Esophagus squamous epithelium (tissue), 5 donors: Measurements from ENCODE around the gene SERTAD3. TPM values are rescaled to one million over a fixed set of nuclear protein-coding genes. Genes with fewer than 3 reads are reported as not detected.
"Not testable (repeated sequence)": the region's sequence is repeated elsewhere in the genome, so short reads cannot be mapped to it uniquely, and the experiment has no call there.

ENCODE experiments used
- DNase-seq: peaks from one replicate; lab custom pipeline; 2025; lab: John Stamatoyannopoulos, UW
- H3K27ac ChIP-seq, 4 donors: fragments of 200-600 bp; sonication (generic); one replicate each; pipeline ENCODE4 v1.5.1; 2016 to 2019; ENCODE audit warnings: mild to moderate bottlenecking in 1 of 4
- H3K27me3 ChIP-seq, 4 donors: fragments of 200-600 bp; sonication (generic); 1 replicate in 3 of 4; 2 replicates in 1 of 4; pipeline versions ENCODE4 v1.5.1 to v1.6.0; 2017 to 2021; ENCODE audit warnings: antibody characterized with exemption in 1 of 4
- H3K36me3 ChIP-seq, 3 donors: fragments of 200-600 bp; sonication (generic); one replicate each; pipeline ENCODE4 v1.5.1; 2016 to 2019
- H3K4me1 ChIP-seq, 3 donors: fragments of 200-600 bp; sonication (generic); one replicate each; pipeline ENCODE4 v1.5.1; 2017 to 2019
- H3K4me3 ChIP-seq, 4 donors: fragments of 200-600 bp; sonication (generic); 1 replicate in 3 of 4; 2 replicates in 1 of 4; pipeline ENCODE4 v1.5.1; 2016 to 2019; ENCODE audit warnings: mild to moderate bottlenecking in 2 of 4, moderate library complexity in 1 of 4
- H3K9me3 ChIP-seq, 3 donors: fragments of 200-600 bp; sonication (generic); one replicate each; pipeline ENCODE4 v1.5.1; 2016 to 2019
- CTCF ChIP-seq, 6 experiments: fragments of 450-650 bp in 4 of 6; fragments of 200-600 bp in 2 of 6; sonication (generic) in 2 of 6; IDR thresholded peaks; one replicate each; pipeline ENCODE4 v1.5.1; 2016 to 2019; ENCODE audit warnings: antibody characterized with exemption in 6 of 6, mild to moderate bottlenecking in 4 of 6, moderate library complexity in 4 of 6
- POLR2A ChIP-seq, 4 donors: fragments of 450-650 bp; IDR thresholded peaks; one replicate each; pipeline ENCODE4 v1.6.1; 2017; ENCODE audit warnings: antibody characterized with exemption in 4 of 4, mild to moderate bottlenecking in 4 of 4, moderate library complexity in 3 of 4
- WGBS, 2 donors: methylation state at CpG; one replicate each; pipeline ENCODE4 v1.1.5; 2018; 5-methylcytosine and 5-hydroxymethylcytosine counted together
- intact Hi-C: fragments of 100-400 bp; cut with DNase I; formaldehyde crosslinking; loops from one replicate; pipeline ENCODE4 v1.15.0; 2022
- total RNA-seq, 4 donors: library from RNA; depleted of rRNA; stranded (reverse); fragments of >200 nt; gene quantifications; one replicate each; pipeline ENCODE4 v1.1.0, GENCODE V29; 2016
- donor health status: DM: yes; HTN: yes; CAD: no.

Gene SERTAD3
- total RNA-seq, 4 donors from 2014 or later = 8.9 to 17.4 (median 12.0) TPM

GRCh38 chr19:40465025-40465556, 21.0 kb upstream of the SERTAD3 start:
- DNase-seq = no peak
- TF ChIP-seq POLR2A (IDR thresholded peaks at IDR 0.05) (no peak), CTCF (IDR thresholded peaks at IDR 0.05) (no peak)
- WGBS, 2 donors = 8 to 13% methylated on average over 7 to 8 of the region's 11 CpGs

GRCh38 chr19:40464059-40465024, 20.2 kb upstream of the SERTAD3 start:
- intact Hi-C loops = loop anchor here (10.0 kb wide), 1 partner anchor 130 kb away; no protein-coding TSS in a partner anchor
- Histone ChIP-seq H3K4me1 (peaks cover 29 to 63% (median 29%) of the 10 kb centered on the region in 3 donors), H3K9me3 (no peaks in the 10 kb centered on the region), H3K27me3 (peaks cover 0 to 7% (median 0%) of the 10 kb centered on the region in 4 donors), H3K36me3 (no peaks in the 10 kb centered on the region), H3K27ac (peak overlapping the region; percentile 93 to 100 (median 96)), H3K4me3 (peak overlapping the region; percentile 52 to 95 (median 75))
- DNase-seq = no peak
- WGBS, 2 donors = 13 to 15% methylated on average over 8 to 11 of the region's 11 CpGs
- peak; percentile 38 to 96 (median 94) for TF ChIP-seq CTCF (IDR thresholded peaks at IDR 0.05)
- TF ChIP-seq POLR2A (IDR thresholded peaks at IDR 0.05) = peak in 1 of 4 donors; percentile 22

More at GRCh38 chr19:40465025-40465556, 21.0 kb upstream of the SERTAD3 start:
- H3K27ac ChIP-seq = peak overlapping the region; percentile 93 to 100 (median 96)
- intact Hi-C loops = loop anchor here (10.0 kb wide), 1 partner anchor 130 kb away; no protein-coding TSS in a partner anchor
- peaks cover 0 to 7% (median 0%) of the 10 kb centered on the region in 4 donors for H3K27me3 ChIP-seq
- no peaks in the 10 kb centered on the region for H3K9me3 ChIP-seq
- H3K4me1 ChIP-seq = peaks cover 29 to 63% (median 29%) of the 10 kb centered on the region in 3 donors
- H3K36me3 ChIP-seq = no peaks in the 10 kb centered on the region
- peak overlapping the region; percentile 52 to 95 (median 75) for H3K4me3 ChIP-seq

GRCh38 chr19:40463587-40464037, 19.5 kb upstream of the SERTAD3 start:
- H3K27me3 ChIP-seq, DNase-seq, H3K36me3 ChIP-seq, H3K9me3 ChIP-seq: not testable (repeated sequence)
- Histone ChIP-seq H3K4me3 (peak overlapping the region in 3 of 4 donors; percentile 73 to 95 (median 77)), H3K4me1 (peaks cover 29 to 63% (median 29%) of the 10 kb centered on the region in 3 donors), H3K27ac (peak overlapping the region; percentile 93 to 100 (median 96))
- intact Hi-C loops = loop anchor here (10.0 kb wide), 1 partner anchor 131 kb away; no protein-coding TSS in a partner anchor
- 40 to 60% methylated on average over 11 to 12 of the region's 12 CpGs for WGBS, 2 donors

- Histone ChIP-seq H3K36me3 (peaks cover 9 to 23% (median 11%) of the 10 kb centered on the region in 3 donors), H3K4me1 (peaks cover 23 to 54% (median 23%) of the 10 kb centered on the region in 3 donors), H3K27me3 (no peaks in the 10 kb centered on the region), H3K27ac (peak overlapping the region in 1 of 4 donors; percentile 3), H3K9me3 (no peaks in the 10 kb centered on the region), H3K4me3 (no peak overlapping the region)
- WGBS, 2 donors = 65 to 70% methylated on average over 7 of the region's 7 CpGs
- intact Hi-C loops = loop anchor here (10.0 kb wide), 1 partner anchor 133 kb away; no protein-coding TSS in a partner anchor
- TF ChIP-seq CTCF (IDR thresholded peaks at IDR 0.05) = no peak
- no peak for TF ChIP-seq POLR2A (IDR thresholded peaks at IDR 0.05)
- no peak for DNase-seq
These were observed 17.6 kb upstream of the SERTAD3 start for GRCh38 chr19:40461669-40462221.

- WGBS, 2 donors = 75 to 82% methylated on average over 3 of the region's 3 CpGs
- peaks cover 11 to 36% (median 11%) of the 10 kb centered on the region in 3 donors for H3K36me3 ChIP-seq
- DNase-seq = no peak
- no peak overlapping the region for H3K27ac ChIP-seq
- no peaks in the 10 kb centered on the region for H3K9me3 ChIP-seq
- H3K27me3 ChIP-seq = no peaks in the 10 kb centered on the region
- intact Hi-C loops = loop anchor here (10.0 kb wide), 1 partner anchor 135 kb away; no protein-coding TSS in a partner anchor
- TF ChIP-seq POLR2A (IDR thresholded peaks at IDR 0.05) = no peak
- no peak for TF ChIP-seq CTCF (IDR thresholded peaks at IDR 0.05)
- H3K4me3 ChIP-seq = no peak overlapping the region
- H3K4me1 ChIP-seq = peaks cover 13 to 43% (median 15%) of the 10 kb centered on the region in 3 donors
These were observed 16.1 kb upstream of the SERTAD3 start for GRCh38 chr19:40460185-40460584.
